ENCODE results near the gene BIN1. TPM values are rescaled to one million over a fixed set of nuclear protein-coding genes. Genes with fewer than 3 reads are reported as not detected.
A peak's percentile ranks its signal among the peaks of the same experiment; 100 is the strongest.

The BIN1 gene
- total RNA-seq, 1 experiment from 2014 or later = 87.5 TPM

DNA sequence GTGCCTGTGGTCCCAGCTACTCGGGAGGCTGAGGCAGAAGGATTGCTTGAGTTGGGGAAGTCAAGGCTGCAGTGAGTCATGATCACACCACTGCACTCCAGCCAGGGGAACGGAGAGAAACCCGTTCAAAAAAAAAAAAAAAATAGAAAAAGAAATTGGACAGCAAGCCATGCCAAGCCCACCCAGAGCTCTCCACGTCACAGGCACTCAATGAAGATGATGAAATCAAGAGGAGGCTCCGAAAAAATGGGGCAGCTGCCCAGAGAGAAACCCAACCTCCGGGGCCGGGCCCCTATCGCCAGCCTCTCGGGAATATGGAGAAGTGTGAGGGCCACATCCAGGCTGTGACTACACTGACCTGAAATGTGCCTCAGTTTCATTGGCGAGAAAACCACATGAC lies 40.0 kb downstream of the BIN1 start:
- CTCF ChIA-PET = interaction anchor here (0.7 to 2.6 kb wide), 2 partner anchors 39 to 73 kb away, joined by 5 to 20 read pairs; partner anchors contain the start of gene BIN1
- POLR2A ChIA-PET (ENCODE audit: unreplicated experiment) = no interaction called here
- intact Hi-C loops (cut with micrococcal nuclease; ENCODE audit: unreplicated experiment) = loop anchor here (5.0 to 10.0 kb wide), 3 partner anchors 225 to 410 kb away; partner anchors contain the start of gene ERCC3

DNA sequence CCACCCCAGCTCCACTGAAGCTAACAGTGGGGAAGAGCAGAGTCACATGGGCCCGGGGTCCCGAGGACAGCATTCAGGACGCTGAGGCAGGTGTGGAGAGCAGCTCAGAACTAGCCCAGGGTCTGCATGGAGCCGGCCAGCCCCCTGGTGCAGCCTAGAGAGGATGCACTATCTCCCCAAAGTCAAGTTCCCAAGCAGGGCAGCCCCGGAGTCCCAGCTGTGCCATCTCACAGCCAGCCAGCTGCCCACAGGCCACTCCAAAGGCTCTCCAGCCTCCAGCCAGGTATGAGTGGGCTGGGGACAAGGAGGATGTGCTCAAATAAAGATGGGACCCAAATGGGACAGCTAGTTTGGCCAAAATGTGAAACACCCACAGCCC lies 41.0 kb downstream of the BIN1 start:
- no peak overlapping the region for H2AFZ ChIP-seq
- H3K4me2 ChIP-seq = peak overlapping the region; percentile 63; the same call in 1 of the 2 replicates
- TF ChIP-seq EZH2 (IDR thresholded peaks at IDR 0.05; ENCODE audit: low read depth) = no peak
- TF ChIP-seq, protein P1, sequence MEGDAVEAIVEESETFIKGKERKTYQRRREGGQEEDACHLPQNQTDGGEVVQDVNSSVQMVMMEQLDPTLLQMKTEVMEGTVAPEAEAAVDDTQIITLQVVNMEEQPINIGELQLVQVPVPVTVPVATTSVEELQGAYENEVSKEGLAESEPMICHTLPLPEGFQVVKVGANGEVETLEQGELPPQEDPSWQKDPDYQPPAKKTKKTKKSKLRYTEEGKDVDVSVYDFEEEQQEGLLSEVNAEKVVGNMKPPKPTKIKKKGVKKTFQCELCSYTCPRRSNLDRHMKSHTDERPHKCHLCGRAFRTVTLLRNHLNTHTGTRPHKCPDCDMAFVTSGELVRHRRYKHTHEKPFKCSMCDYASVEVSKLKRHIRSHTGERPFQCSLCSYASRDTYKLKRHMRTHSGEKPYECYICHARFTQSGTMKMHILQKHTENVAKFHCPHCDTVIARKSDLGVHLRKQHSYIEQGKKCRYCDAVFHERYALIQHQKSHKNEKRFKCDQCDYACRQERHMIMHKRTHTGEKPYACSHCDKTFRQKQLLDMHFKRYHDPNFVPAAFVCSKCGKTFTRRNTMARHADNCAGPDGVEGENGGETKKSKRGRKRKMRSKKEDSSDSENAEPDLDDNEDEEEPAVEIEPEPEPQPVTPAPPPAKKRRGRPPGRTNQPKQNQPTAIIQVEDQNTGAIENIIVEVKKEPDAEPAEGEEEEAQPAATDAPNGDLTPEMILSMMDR (conservative IDR thresholded peaks at IDR 0.05) = no peak
- H3K9me2 ChIP-seq (ENCODE audit: insufficient read depth) = no peaks in the 10 kb centered on the region
- peak overlapping the region; percentile 64 for H3K27ac ChIP-seq
- intact Hi-C loops (cut with micrococcal nuclease; ENCODE audit: unreplicated experiment) = loop anchor here (1.0 to 10.0 kb wide), 7 partner anchors 19 to 411 kb away; partner anchors contain the start of gene ERCC3
- no TSS peak for BruUV-seq (replicated peaks)
- CTCF ChIA-PET = interaction anchor here (0.6 kb wide), 1 partner anchor 92 kb away, joined by 4 read pairs; no protein-coding TSS in a partner anchor
- DNase-seq = no peak
- no peak overlapping the region for H3K4me3 ChIP-seq
- H4K20me1 ChIP-seq (ENCODE audit: insufficient read depth) = no peaks in the 10 kb centered on the region
- no peaks in the 10 kb centered on the region; the same call in 1 of the 2 replicates for H3K36me3 ChIP-seq (ENCODE audit: low read depth)
- H3K9me3 ChIP-seq (ENCODE audit: insufficient read depth, low read depth) = no peaks in the 10 kb centered on the region
- H3F3A ChIP-seq (ENCODE audit: insufficient read depth, low read depth) = peaks cover 18% of the 10 kb centered on the region; the same call in 1 of the 2 replicates
- peaks cover 32% of the 10 kb centered on the region for H3K4me1 ChIP-seq (replicated peaks; ENCODE audit: insufficient read depth)
- H3K27me3 ChIP-seq (ENCODE audit: insufficient read depth, low read depth) = no peaks in the 10 kb centered on the region
- POLR2A ChIA-PET (ENCODE audit: unreplicated experiment) = no interaction called here
- H3K79me2 ChIP-seq (ENCODE audit: low read depth) = no peaks in the 10 kb centered on the region

More for the DNA sequence above, 40.0 kb downstream of the BIN1 start:
- Histone ChIP-seq H3K4me2 (no peak overlapping the region), H3K9me2 (ENCODE audit: insufficient read depth) (no peaks in the 10 kb centered on the region), H3K36me3 (ENCODE audit: low read depth) (no peaks in the 10 kb centered on the region; the same call in 1 of the 2 replicates), H3F3A (ENCODE audit: insufficient read depth, low read depth) (peaks cover 18% of the 10 kb centered on the region; the same call in 1 of the 2 replicates), H3K27ac (no peak overlapping the region), H3K4me1 (replicated peaks; ENCODE audit: insufficient read depth) (peaks cover 32% of the 10 kb centered on the region), H3K79me2 (ENCODE audit: low read depth) (no peaks in the 10 kb centered on the region), H2AFZ (no peak overlapping the region), H3K9me3 (ENCODE audit: insufficient read depth, low read depth) (no peaks in the 10 kb centered on the region), H3K4me3 (no peak overlapping the region), H3K27me3 (ENCODE audit: insufficient read depth, low read depth) (no peaks in the 10 kb centered on the region), H4K20me1 (ENCODE audit: insufficient read depth) (no peaks in the 10 kb centered on the region)
- no TSS peak for BruUV-seq (replicated peaks)
- DNase-seq = no peak
- no peak for TF ChIP-seq EZH2 (IDR thresholded peaks at IDR 0.05; ENCODE audit: low read depth)
- TF ChIP-seq, protein P1 (conservative IDR thresholded peaks at IDR 0.05) = no peak

DNA sequence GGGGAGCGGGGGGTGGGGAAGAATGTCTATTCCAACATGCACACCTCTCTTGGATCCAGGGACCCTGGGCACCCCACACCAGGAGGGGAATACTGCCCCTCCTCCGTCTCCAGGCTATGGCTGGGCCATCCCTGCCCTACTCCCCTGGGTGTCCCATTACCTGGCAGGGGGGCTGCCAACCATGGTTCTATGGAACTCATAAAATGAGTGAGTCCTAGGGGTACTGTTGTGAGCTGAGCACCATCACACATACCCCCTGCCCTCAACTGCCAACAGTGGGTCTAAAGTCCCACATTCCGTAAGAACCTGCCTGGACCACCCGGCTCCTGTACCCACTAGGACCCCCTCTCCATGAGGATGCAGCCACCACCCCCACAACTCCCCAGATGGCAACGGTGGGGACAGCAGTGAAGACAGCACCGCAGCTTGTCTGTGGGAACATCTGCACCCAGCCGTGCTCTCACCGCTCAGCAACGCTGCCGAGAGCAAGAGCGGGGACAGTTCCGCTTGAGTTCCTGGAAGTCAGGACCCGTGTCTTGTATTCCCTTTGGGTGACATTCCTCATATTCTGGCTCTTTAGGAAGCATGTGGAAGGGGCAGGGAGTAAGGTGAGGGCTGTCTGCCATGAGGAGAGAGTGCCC lies 41.5 kb downstream of the BIN1 start:
- no peaks in the 10 kb centered on the region for H3K9me2 ChIP-seq (ENCODE audit: insufficient read depth)
- POLR2A ChIA-PET (ENCODE audit: unreplicated experiment) = interaction anchor here (0.6 kb wide), 1 partner anchor 63 kb away, joined by 6 read pairs; no protein-coding TSS in a partner anchor
- peaks cover 32% of the 10 kb centered on the region for H3K4me1 ChIP-seq (replicated peaks; ENCODE audit: insufficient read depth)
- peaks cover 18% of the 10 kb centered on the region; the same call in 1 of the 2 replicates for H3F3A ChIP-seq (ENCODE audit: insufficient read depth, low read depth)
- no peak overlapping the region for H3K4me3 ChIP-seq
- BruUV-seq (replicated peaks) = no TSS peak
- intact Hi-C loops (cut with micrococcal nuclease; ENCODE audit: unreplicated experiment) = loop anchor here (1.0 to 10.0 kb wide), 7 partner anchors 19 to 412 kb away; partner anchors contain the start of gene ERCC3
- no peaks in the 10 kb centered on the region; the same call in 1 of the 2 replicates for H3K36me3 ChIP-seq (ENCODE audit: low read depth)
- H3K27me3 ChIP-seq (ENCODE audit: insufficient read depth, low read depth) = no peaks in the 10 kb centered on the region
- TF ChIP-seq EZH2 (IDR thresholded peaks at IDR 0.05; ENCODE audit: low read depth) = no peak
- TF ChIP-seq, protein P1 (conservative IDR thresholded peaks at IDR 0.05) = no peak
- DNase-seq = no peak
- no peaks in the 10 kb centered on the region for H3K79me2 ChIP-seq (ENCODE audit: low read depth)
- peak overlapping the region; percentile 64 for H3K27ac ChIP-seq
- H3K4me2 ChIP-seq = peak overlapping the region; percentile 63
- CTCF ChIA-PET = interaction anchor here (0.6 to 0.7 kb wide), 4 partner anchors 13 to 432 kb away, joined by 3 to 9 read pairs (median 4); no protein-coding TSS in a partner anchor
- H3K9me3 ChIP-seq (ENCODE audit: insufficient read depth, low read depth) = no peaks in the 10 kb centered on the region
- no peak overlapping the region for H2AFZ ChIP-seq
- H4K20me1 ChIP-seq (ENCODE audit: insufficient read depth) = no peaks in the 10 kb centered on the region

All from PC-9 (cell line).